Omental fat pad (tissue), 4 donors: ENCODE data around the gene PRICKLE2. TPM values are rescaled to one million over a fixed set of nuclear protein-coding genes. Genes with fewer than 3 reads are reported as not detected.

Source experiments
- ATAC-seq: fragments of 150-250 bp; one replicate; pipeline ENCODE4 v1.9.1; 2016; ENCODE audit warnings: mild to moderate bottlenecking, moderate library complexity; ENCODE audit not compliant: low FRiP score
- DNase-seq: peaks from one replicate; pipeline ENCODE4 v3.0.0-alpha.2; 2019; ENCODE audit warnings: low spot score
- CTCF ChIP-seq, 3 donors: fragments of 450-650 bp; IDR thresholded peaks; one replicate each; pipeline ENCODE4 v1.5.1; 2016 to 2017; ENCODE audit warnings: antibody characterized with exemption in 3 of 3, mild to moderate bottlenecking in 3 of 3, moderate library complexity in 2 of 3
- total RNA-seq, 4 donors: library from RNA; depleted of rRNA; stranded (reverse); fragments of >200 nt; gene quantifications; one replicate each; pipeline ENCODE4 v1.1.0, GENCODE V29; 2016

Gene PRICKLE2
- total RNA-seq, 4 donors from 2014 or later, result 56.1 to 88.4 (median 81.3) TPM

DNA sequence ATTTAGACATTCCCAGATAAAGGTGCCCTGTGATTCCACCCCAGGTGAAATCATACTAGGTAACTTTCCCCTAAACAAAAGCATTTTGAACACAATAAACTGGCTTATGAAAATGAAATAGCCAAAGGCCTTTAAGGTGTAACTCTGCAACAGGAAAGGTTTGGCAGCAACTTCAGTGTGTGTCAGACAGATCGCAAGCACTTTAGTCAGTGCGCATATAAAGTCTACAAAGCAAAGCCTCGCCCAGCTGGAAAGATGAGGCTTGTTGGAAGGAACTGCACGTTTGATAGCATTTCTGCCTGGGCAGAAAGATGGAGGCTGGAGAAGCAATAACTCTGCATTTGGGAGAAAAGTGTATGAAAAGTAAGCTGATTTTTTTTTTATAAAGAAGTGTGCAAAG, 57.9 kb downstream of the PRICKLE2 start:
- no peak for DNase-seq
- no peak for ATAC-seq
- no peak for TF ChIP-seq CTCF (IDR thresholded peaks at IDR 0.05)

- no peak for ATAC-seq
- no peak for DNase-seq
- no peak for TF ChIP-seq CTCF (IDR thresholded peaks at IDR 0.05)
These were observed 58.6 kb downstream of the PRICKLE2 start for GRCh38 chr3:64166584-64167162.

DNA sequence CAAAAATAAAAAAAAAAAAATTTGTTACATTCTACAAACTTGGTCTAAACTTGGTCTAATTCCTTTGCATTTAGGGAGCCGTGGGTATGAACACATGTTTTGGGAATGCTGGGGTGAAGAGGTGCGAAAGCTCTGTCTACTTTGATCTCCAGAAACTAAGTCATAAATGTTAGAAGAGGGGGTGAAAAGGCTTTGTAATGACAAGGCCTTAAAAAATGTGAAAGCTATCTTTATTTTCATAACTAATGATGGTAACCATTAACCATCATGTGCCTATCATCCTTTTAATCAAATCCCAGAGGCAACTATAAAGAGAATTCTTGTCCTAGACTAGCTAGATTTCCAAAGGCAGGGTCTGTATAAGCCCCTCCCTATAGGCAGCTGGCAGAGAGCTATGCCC, 60.9 kb downstream of the PRICKLE2 start:
- no peak for TF ChIP-seq CTCF (IDR thresholded peaks at IDR 0.05)
- ATAC-seq (no peak), DNase-seq (no peak)

DNA sequence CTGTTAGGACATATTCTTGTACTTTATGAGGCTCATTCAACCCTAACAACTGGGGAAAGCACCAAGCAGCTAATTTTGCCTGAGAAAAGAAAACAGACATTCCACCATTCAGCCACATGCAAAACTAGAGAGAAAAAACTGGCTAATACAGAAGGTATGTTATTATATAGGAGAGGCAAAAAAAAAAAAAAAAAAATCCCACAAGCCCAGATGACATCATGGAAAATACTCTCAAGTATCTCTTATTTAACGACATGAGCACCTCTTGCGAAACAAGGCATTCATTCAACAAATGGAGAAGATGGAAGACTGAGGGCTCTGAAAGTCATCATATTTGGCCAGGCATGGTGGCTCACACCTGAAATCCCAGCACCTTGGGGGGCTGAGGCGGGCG, 61.5 kb downstream of the PRICKLE2 start:
- TF ChIP-seq CTCF (IDR thresholded peaks at IDR 0.05), result no peak
- ATAC-seq, result no peak
- no peak for DNase-seq

GRCh38 chr3:64163019-64163754, 62.1 kb downstream of the PRICKLE2 start:
- no peak for TF ChIP-seq CTCF (IDR thresholded peaks at IDR 0.05)
- DNase-seq (no peak), ATAC-seq (no peak)

GRCh38 chr3:64161481-64161952, 63.7 kb downstream of the PRICKLE2 start:
- TF ChIP-seq CTCF (IDR thresholded peaks at IDR 0.05), result no peak
- ATAC-seq (no peak), DNase-seq (no peak)
